DMS 273 (cell line): ENCODE results near the gene ACSL1.
A peak's percentile ranks its signal among the peaks of the same experiment; 100 is the strongest.
"Not testable (repeated sequence)": the region's sequence is repeated elsewhere in the genome, so short reads cannot be mapped to it uniquely, and the experiment has no call there.

Experiments used
- DNase-seq: peaks from one replicate; lab custom pipeline; 2025; ENCODE audit not compliant: unreplicated experiment; lab: John Stamatoyannopoulos, UW

ACSL1 gene

GRCh38 chr4:184762100-184762499 lies 63.7 kb downstream of the ACSL1 start:
- DNase-seq, result no peak

GRCh38 chr4:184760681-184761080 lies 65.1 kb downstream of the ACSL1 start:
- DNase-seq, result no peak

DNA sequence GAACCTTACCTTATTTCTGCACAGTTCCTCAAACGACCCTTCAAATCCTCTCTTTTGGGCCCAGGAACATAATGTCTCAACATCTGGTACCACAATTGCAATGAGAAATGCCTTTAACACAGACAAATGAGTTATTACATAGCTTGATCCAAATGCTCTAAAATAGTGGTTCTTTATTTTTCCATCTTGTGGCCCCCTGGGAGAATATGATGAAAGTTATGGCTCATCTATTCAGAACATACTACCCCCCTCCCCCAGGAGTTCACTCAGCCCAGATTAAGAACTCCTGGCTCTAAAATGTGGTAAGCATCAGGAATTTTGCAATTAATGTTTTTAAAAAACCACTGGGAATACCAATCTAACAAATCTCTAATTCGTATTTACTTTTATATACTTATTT lies 68.0 kb downstream of the ACSL1 start:
- DNase-seq, result no peak

- no peak for DNase-seq
These were observed 69.4 kb downstream of the ACSL1 start for GRCh38 chr4:184756399-184756798.

DNA sequence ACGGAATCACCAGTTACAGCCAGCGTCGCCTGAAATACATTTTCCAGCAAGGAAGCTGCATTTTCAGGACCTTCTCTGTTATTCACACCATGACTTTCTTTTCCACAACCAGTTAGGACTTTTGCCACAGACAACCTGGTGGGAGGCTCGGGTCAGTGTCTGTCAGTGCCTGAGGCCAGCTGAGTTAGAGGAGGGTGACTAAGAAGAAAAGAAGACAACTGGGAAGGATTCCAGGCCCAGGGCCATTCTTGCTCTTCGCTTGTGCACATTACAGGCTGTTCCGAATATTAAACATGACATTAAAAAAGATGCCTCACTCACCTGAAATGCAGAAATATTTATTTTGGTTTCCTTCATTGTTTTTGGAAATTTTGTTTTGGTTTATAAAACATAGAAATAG lies 70.5 kb downstream of the ACSL1 start:
- no peak for DNase-seq

GRCh38 chr4:184752496-184753275 lies 73.1 kb downstream of the ACSL1 start:
- DNase-seq, result peak; percentile 4

GRCh38 chr4:184751585-184751956 lies 74.2 kb downstream of the ACSL1 start:
- no peak for DNase-seq

DNA sequence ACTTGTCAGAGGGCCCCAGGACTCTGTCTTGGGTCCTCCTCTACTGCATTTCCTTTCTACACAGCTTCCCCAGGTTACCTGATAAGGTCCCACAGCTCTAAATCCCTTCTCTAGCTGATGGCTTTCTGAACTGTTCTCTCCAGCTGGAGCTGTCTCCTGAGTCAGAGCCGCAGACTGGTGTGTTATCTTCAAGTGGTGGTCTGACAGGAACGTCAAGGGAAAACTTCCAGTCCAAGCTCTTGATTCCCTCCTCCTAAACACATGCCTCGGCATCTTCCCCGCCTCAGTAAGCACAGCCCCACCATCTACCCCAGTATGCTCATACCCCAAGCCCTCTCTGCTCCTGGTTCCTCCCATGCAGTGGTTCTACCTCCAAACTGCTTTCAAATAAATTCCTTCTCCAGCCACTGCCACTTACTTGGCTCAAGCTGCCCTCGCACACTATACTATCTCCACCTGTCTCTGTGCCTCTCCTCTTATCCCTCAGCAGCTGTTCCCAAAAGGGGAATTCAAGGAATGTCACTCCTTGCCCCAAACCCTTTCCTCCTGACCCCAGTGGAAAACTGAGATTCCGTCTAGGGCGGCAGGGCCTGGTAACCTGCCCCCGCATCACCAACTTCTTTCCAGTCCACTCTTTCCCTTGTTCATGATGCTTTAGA lies 74.7 kb downstream of the ACSL1 start:
- DNase-seq, result no peak

DNA sequence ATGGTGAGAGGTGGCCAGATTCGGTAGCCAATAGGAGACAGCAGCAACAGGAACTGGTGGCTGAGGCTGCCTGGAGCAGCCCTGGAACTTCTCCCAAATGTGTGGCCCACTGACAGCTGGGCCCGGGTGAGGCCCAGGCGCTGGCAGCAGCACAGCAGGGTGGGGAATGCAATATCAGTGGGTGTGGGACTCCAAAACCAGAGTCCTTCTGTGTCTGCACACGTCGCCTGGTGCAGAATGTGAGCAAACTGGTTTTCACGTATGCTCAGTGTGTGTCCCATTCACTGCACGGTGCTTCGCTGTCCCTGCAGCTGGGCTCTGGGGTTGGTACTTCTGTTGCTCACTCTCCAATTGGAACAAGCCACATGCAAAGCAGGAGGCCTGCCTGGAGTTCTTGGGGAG lies 77.5 kb downstream of the ACSL1 start:
- peak; percentile 77 for DNase-seq

DNA sequence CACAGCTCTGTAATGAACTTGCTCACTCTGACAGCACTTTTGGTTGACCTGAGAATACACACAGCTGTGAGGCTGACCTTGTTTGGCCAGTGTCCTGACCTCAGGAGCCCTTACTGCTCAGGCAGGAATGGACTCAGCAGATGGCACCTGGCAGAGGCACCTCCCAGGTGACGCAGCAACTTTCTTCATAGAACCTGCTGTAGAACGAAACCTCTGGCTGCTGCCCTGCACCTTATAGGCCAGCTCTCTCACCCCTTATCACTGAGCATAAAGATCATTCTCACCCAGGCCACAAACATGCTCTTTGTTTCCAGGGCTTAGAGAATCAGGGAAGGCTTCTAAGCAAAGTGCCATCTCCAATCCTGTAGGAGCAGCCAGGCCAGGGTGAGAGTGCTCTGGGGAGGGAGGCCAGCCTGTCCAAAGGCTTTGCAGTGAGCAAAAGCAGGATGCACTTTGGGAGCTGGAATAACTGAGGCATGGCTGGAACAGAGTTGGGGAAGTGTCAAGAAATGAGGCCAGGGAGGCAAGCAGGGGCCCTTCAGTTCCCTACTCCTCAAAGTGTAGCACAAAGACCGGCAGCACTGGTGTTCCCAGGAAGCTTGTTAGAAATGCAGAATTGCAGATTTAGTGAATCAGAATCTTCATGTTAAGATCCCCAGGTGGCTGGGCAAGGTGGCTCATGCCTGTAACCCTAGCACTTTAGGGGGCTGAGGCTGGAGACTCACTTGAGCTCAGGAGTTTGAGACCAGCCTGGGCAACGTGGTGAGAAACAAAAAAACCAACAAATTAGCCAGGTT lies 78.5 kb downstream of the ACSL1 start:
- DNase-seq, result peak; percentile 37

GRCh38 chr4:184745831-184746795 lies 79.7 kb downstream of the ACSL1 start:
- DNase-seq, result peak; percentile 82

DNA sequence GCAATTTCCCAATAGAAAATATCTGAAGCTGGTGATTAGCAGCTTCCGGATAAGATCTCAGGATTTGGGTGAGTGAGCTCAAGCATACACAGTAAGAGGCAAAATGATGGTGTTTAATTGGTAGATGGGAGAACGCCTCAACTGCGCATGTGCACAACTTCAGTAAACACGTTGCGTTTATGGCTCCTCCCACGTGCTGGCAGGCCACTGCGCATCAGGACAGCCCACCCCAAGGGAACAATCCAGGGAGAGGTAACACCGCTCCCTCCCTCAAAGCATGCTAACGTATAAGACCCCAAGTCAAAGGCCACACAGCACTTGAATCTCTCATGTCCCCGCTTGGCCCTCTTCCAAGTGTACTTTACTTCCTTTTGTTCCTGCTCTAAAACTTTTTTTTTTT lies 81.5 kb downstream of the ACSL1 start:
- DNase-seq, result no peak

- DNase-seq, result no peak
These were observed 82.1 kb downstream of the ACSL1 start for GRCh38 chr4:184743650-184744049.

DNA sequence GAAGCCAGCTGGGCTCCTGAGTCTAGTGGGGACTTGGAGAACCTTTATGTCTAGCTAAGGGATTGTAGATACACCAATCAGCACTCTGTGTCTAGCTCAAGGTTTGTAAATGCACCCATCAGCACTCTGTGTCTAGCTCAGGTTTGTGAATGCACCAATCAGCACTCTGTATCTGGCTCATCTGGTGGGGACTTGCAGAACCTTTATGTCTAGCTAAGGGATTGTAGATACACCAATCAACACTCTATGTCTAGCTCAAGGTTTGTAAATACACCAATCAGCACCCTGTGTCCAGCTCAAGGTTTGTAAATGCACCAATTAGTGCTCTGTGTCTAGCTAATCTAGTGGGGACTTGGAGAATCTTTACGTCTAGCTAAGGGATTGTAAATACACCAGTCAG lies 84.1 kb downstream of the ACSL1 start:
- DNase-seq, result not testable (repeated sequence)

DNA sequence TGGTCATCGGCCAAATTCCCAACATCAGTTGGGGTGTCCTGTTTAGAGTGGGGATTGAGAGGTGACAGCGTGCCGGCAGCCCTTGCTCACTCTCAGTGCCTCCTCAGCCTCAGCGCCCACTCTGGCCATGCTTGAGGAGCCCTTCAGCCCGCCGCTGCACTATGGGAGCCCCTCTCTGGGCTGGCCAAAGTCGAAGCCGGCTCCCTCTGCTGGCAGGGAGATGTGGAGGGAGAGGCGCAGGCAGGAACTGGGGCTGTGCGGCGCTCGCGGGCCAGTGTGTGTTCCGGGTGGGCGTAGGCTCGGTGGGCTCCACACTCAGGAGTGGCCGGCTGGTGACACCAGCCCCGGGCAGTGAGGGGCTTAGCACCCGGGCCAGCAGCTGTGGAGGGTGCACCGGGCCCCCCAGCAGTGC lies 84.8 kb downstream of the ACSL1 start:
- DNase-seq, result no peak

GRCh38 chr4:184739575-184739974 lies 86.2 kb downstream of the ACSL1 start:
- not testable (repeated sequence) for DNase-seq

GRCh38 chr4:184734758-184735157 lies 91.0 kb downstream of the ACSL1 start:
- no peak for DNase-seq

DNA sequence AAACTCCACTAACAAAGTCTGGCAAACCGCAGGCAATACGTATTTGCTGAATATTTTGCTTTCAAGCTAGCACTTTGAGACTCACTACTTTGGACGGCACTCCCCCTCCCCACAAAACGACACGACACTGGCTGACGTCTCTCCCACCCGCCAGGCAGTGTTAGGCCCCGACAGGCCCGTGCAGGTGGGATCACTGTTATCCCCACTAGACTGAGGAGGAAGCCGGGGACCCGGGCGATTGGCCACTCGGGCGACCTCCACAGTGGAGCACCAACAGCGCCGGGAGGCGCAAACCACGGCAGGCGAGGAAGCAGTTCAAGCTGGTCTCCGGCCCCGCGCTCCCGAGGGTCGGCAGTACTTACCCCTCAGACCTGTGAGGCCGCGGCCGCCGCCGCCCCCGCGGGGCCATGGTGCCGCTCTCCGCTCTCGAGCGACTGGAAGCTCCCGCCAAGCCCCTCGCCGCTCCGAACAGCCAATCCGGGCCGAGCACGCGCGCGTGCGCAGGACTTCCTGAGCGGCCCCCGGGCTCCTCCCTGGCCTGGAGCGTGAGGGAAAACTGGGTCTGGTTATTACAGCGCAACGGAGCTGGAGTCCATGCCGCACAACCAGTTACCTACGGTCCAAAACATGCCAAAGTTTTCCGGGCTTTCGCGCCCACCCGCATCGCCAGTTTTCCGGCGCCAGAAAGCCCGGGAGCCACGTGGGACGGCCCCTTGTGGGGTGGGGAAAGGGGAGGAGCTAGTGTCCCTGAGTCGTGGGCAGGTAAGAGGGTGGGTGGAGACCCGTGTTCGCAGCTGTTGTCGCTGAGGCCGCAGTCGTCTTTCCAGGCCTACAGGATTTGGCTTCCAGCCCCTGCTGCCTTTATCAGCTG lies 91.9 kb downstream of the ACSL1 start, which contains the start of gene CENPU:
CENPU (minus strand) TSS at position 443 of the 871 bp plus-strand sequence; CDS start at position 409, 34 bp downstream.
- peak; percentile 98 for DNase-seq

GRCh38 chr4:184732126-184732525 lies 93.6 kb downstream of the ACSL1 start:
- DNase-seq, result peak; percentile 66

DNA sequence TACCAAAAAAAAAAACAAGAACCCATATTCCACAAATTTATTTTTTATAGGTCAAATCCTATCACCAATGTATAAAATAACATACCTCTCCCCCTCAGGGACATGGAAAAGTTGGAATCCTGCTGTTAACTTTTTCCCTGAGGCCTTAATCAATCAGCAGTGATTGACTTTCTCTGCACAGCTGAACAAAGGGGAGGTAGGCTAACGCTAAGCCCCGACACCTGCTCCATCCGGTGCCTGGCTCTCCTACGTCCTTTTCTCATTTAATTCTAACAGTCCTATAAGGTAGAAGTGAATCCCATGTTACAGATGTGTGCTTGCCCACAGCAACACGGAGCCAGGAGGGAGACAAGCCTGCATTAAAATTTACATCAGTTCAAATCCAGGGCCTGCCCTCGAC lies 94.7 kb downstream of the ACSL1 start:
- no peak for DNase-seq
